ENCODE measurements around the gene EMX1. TPM values are rescaled to one million over a fixed set of nuclear protein-coding genes. Genes with fewer than 3 reads are reported as not detected.
A peak's percentile ranks its signal among the peaks of the same experiment; 100 is the strongest.

EMX1 gene
- total and polyA plus RNA-seq, 2 of the 13 experiments (the other 11 are each of a cell fraction or from before 2014, with no cell fraction given) = 0.62 to 4.9 TPM

DNA sequence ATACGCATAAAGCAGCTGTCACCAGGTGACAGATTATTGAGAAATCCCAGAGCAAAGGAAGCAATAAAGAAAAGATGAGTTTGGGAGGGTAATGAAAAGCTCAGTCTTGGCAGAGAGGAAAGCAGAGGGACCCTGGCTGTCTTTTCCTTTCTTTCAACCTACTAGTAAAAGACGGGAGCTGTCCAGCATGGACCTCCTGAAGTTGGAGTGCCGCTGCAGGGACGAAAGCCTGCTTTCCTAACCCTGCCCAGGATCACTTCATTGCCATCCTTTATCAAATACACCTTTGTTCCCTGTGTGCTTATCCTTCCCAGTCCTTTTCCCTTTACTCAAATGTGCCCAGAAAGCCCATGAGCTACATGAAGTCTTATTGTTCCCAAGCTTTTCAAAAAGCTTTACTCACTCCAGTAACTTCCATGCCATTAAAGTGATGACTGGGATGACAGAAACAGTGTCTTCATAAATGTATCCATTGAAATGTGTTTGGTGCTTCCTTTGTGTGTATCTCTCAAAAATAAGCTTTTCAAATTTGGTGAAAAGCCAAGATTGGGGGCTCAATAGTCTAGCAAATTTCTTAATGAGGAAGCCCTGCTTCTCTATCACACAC lies 33.9 kb upstream of the EMX1 start (continued):
- TF ChIP-seq MIXL1 (CRISPR knock-in tag; IDR thresholded peaks at IDR 0.05) (peak; percentile 70; the same call in 1 of the 2 replicates), ERF (CRISPR knock-in tag; IDR thresholded peaks at IDR 0.05) (peak; percentile 93), ZFP62 (CRISPR knock-in tag; IDR thresholded peaks at IDR 0.05) (no peak), MXD4 (CRISPR knock-in tag; IDR thresholded peaks at IDR 0.05) (peak; percentile 68; the same call in 1 of the 2 replicates), ZNF543 (CRISPR knock-in tag; IDR thresholded peaks at IDR 0.05) (no peak), SALL1 (CRISPR knock-in tag; IDR thresholded peaks at IDR 0.05) (peak; percentile 69), ZNF331 (CRISPR knock-in tag; IDR thresholded peaks at IDR 0.05) (peak; percentile 76), ZFP1 (CRISPR knock-in tag; IDR thresholded peaks at IDR 0.05) (no peak), MXI1 (IDR thresholded peaks at IDR 0.05; ENCODE audit: borderline replicate concordance, low read depth, low read length) (no peak), SMAD3 (CRISPR knock-in tag; IDR thresholded peaks at IDR 0.05) (peak; percentile 78), MIER3 (CRISPR knock-in tag; IDR thresholded peaks at IDR 0.05; ENCODE audit: borderline replicate concordance) (0 out of 2 replicates have a peak, but pooled peaks have one; percentile 22), RAD51 (IDR thresholded peaks at IDR 0.05; ENCODE audit: borderline replicate concordance) (no peak), JARID2 (CRISPR knock-in tag; IDR thresholded peaks at IDR 0.05; ENCODE audit: insufficient replicate concordance) (no peak), GATAD2A (CRISPR knock-in tag; IDR thresholded peaks at IDR 0.05) (peak; percentile 48; the same call in 1 of the 2 replicates), ZNF761 (CRISPR knock-in tag; conservative IDR thresholded peaks at IDR 0.05) (no peak), SRY (CRISPR knock-in tag; IDR thresholded peaks at IDR 0.05) (peak; percentile 52; the same call in 1 of the 2 replicates), THYN1 (CRISPR knock-in tag; IDR thresholded peaks at IDR 0.05; ENCODE audit: borderline replicate concordance, low read depth) (no peak), RNF2 (conservative IDR thresholded peaks at IDR 0.05; ENCODE audit: low read depth) (no peak), SETDB1 (CRISPR knock-in tag; IDR thresholded peaks at IDR 0.05; ENCODE audit: borderline replicate concordance) (no peak), ZNF263 (CRISPR knock-in tag; IDR thresholded peaks at IDR 0.05) (0 out of 2 replicates have a peak, but pooled peaks have one; percentile 55), ZNF781 (CRISPR knock-in tag; IDR thresholded peaks at IDR 0.05; ENCODE audit: borderline replicate concordance, not compliant biosample characterization) (no peak)
- TF ChIP-seq, protein P1, sequence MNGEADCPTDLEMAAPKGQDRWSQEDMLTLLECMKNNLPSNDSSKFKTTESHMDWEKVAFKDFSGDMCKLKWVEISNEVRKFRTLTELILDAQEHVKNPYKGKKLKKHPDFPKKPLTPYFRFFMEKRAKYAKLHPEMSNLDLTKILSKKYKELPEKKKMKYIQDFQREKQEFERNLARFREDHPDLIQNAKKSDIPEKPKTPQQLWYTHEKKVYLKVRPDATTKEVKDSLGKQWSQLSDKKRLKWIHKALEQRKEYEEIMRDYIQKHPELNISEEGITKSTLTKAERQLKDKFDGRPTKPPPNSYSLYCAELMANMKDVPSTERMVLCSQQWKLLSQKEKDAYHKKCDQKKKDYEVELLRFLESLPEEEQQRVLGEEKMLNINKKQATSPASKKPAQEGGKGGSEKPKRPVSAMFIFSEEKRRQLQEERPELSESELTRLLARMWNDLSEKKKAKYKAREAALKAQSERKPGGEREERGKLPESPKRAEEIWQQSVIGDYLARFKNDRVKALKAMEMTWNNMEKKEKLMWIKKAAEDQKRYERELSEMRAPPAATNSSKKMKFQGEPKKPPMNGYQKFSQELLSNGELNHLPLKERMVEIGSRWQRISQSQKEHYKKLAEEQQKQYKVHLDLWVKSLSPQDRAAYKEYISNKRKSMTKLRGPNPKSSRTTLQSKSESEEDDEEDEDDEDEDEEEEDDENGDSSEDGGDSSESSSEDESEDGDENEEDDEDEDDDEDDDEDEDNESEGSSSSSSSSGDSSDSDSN (CRISPR knock-in tag; IDR thresholded peaks at IDR 0.05) = no peak
- TF ChIP-seq, protein P2, sequence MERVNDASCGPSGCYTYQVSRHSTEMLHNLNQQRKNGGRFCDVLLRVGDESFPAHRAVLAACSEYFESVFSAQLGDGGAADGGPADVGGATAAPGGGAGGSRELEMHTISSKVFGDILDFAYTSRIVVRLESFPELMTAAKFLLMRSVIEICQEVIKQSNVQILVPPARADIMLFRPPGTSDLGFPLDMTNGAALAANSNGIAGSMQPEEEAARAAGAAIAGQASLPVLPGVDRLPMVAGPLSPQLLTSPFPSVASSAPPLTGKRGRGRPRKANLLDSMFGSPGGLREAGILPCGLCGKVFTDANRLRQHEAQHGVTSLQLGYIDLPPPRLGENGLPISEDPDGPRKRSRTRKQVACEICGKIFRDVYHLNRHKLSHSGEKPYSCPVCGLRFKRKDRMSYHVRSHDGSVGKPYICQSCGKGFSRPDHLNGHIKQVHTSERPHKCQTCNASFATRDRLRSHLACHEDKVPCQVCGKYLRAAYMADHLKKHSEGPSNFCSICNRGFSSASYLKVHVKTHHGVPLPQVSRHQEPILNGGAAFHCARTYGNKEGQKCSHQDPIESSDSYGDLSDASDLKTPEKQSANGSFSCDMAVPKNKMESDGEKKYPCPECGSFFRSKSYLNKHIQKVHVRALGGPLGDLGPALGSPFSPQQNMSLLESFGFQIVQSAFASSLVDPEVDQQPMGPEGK (CRISPR knock-in tag; IDR thresholded peaks at IDR 0.05) = no peak
- TF ChIP-seq, protein P3, sequence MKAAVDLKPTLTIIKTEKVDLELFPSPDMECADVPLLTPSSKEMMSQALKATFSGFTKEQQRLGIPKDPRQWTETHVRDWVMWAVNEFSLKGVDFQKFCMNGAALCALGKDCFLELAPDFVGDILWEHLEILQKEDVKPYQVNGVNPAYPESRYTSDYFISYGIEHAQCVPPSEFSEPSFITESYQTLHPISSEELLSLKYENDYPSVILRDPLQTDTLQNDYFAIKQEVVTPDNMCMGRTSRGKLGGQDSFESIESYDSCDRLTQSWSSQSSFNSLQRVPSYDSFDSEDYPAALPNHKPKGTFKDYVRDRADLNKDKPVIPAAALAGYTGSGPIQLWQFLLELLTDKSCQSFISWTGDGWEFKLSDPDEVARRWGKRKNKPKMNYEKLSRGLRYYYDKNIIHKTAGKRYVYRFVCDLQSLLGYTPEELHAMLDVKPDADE (CRISPR knock-in tag; IDR thresholded peaks at IDR 0.05) = no peak
- TF ChIP-seq, protein P4, sequence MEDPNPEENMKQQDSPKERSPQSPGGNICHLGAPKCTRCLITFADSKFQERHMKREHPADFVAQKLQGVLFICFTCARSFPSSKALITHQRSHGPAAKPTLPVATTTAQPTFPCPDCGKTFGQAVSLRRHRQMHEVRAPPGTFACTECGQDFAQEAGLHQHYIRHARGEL (CRISPR knock-in tag; IDR thresholded peaks at IDR 0.05) = no peak
- TF ChIP-seq, protein P5, sequence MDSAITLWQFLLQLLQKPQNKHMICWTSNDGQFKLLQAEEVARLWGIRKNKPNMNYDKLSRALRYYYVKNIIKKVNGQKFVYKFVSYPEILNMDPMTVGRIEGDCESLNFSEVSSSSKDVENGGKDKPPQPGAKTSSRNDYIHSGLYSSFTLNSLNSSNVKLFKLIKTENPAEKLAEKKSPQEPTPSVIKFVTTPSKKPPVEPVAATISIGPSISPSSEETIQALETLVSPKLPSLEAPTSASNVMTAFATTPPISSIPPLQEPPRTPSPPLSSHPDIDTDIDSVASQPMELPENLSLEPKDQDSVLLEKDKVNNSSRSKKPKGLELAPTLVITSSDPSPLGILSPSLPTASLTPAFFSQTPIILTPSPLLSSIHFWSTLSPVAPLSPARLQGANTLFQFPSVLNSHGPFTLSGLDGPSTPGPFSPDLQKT (CRISPR knock-in tag; IDR thresholded peaks at IDR 0.05; ENCODE audit: borderline replicate concordance) = no peak

Data from HepG2 (cell line).